Lung (tissue), 12 donors: ENCODE data around the gene RUVBL2. TPM values are rescaled to one million over a fixed set of nuclear protein-coding genes. Genes with fewer than 3 reads are reported as not detected.
"Not testable (repeated sequence)": the region's sequence is repeated elsewhere in the genome, so short reads cannot be mapped to it uniquely, and the experiment has no call there.

ENCODE experiments used
- ATAC-seq: fragments of 200-7000 bp; cut with Tn5 transposase; one replicate; pipeline ENCODE4 v1.9.1; 2020; ENCODE audit warnings: moderate number of reproducible peaks; ENCODE audit not compliant: insufficient read depth, low FRiP score
- DNase-seq, 3 donors: peaks; one replicate each; pipeline ENCODE4 v3.0.0-alpha.2; 2013 to 2017
- H3K27ac ChIP-seq, 2 donors: one replicate each; pipeline ENCODE4 v1.5.1; 2013; ENCODE audit warnings: mild to moderate bottlenecking in 2 of 2, moderate library complexity in 2 of 2, control low read depth in 1 of 2, inconsistent platforms in 1 of 2, low read depth in 1 of 2, low read length in 1 of 2
- H3K27me3 ChIP-seq, 3 donors: one replicate each; pipeline ENCODE4 v1.5.1; 2013; ENCODE audit warnings: low read length in 2 of 3; ENCODE audit not compliant: control insufficient read depth in 3 of 3, insufficient read depth in 3 of 3
- H3K36me3 ChIP-seq, 4 donors: one replicate each; pipeline ENCODE4 v1.5.1; 2013; ENCODE audit warnings: low read length in 4 of 4, mild to moderate bottlenecking in 1 of 4, moderate library complexity in 1 of 4; ENCODE audit not compliant: control insufficient read depth in 4 of 4, insufficient read depth in 4 of 4
- H3K4me1 ChIP-seq, 5 donors: one replicate each; pipeline ENCODE4 v1.5.1; 2013; ENCODE audit warnings: low read length in 5 of 5, mild to moderate bottlenecking in 2 of 5, moderate library complexity in 1 of 5; ENCODE audit not compliant: control insufficient read depth in 5 of 5, insufficient read depth in 5 of 5
- H3K4me3 ChIP-seq: one replicate; pipeline ENCODE4 v1.5.1; 2013; ENCODE audit warnings: mild to moderate bottlenecking, control low read depth, moderate library complexity
- H3K9ac ChIP-seq, 2 donors: one replicate each; pipeline ENCODE4 v1.5.1; 2013; ENCODE audit warnings: low read length in 2 of 2, control low read depth in 1 of 2; ENCODE audit not compliant: insufficient read depth in 1 of 2
- H3K9me3 ChIP-seq, 4 donors: one replicate each; pipeline ENCODE4 v1.5.1; 2013; ENCODE audit warnings: low read length in 3 of 4, mild to moderate bottlenecking in 1 of 4, moderate library complexity in 1 of 4; ENCODE audit not compliant: control insufficient read depth in 4 of 4, insufficient read depth in 3 of 4
- WGBS, 2 donors: extraction: QIAGEN DNeasy Blood & Tissue Kit; methylation state at CpG; one replicate each; pipeline ENCODE4 v1.1.7; 2013; 5-methylcytosine and 5-hydroxymethylcytosine counted together
- polyA plus RNA-seq, 2 donors: library from polyadenylated mRNA; stranded (reverse); fragments of 200-250 nt; gene quantifications; one replicate each; pipeline ENCODE4 v1.2.1, GENCODE V29; 2013
- total RNA-seq, 2 donors: library from RNA; depleted of rRNA in 1 of 2; stranded (reverse); fragments of >200 nt in 1 of 2; gene quantifications; one replicate each; pipeline ENCODE4 v1.2.1, GENCODE V29; 2014 to 2021
- TF ChIP-seq, protein P1 (sequence below): IDR thresholded peaks from 2 replicates; pipeline ENCODE4 v1.5.1; 2012; ENCODE audit warnings: mild to moderate bottlenecking; ENCODE audit errors: control extremely low read depth, extremely low read depth
- donor health status: control.
- donor health status: control.
- donor health status: Bipolar disorder and iron deficiency.
- donor health status: healthy.
- donor health status: DM: yes; HTN: yes; CAD: no.

The RUVBL2 gene
- total and polyA plus RNA-seq, 4 donors = 80.7 to 112 (median 96.8) TPM

DNA sequence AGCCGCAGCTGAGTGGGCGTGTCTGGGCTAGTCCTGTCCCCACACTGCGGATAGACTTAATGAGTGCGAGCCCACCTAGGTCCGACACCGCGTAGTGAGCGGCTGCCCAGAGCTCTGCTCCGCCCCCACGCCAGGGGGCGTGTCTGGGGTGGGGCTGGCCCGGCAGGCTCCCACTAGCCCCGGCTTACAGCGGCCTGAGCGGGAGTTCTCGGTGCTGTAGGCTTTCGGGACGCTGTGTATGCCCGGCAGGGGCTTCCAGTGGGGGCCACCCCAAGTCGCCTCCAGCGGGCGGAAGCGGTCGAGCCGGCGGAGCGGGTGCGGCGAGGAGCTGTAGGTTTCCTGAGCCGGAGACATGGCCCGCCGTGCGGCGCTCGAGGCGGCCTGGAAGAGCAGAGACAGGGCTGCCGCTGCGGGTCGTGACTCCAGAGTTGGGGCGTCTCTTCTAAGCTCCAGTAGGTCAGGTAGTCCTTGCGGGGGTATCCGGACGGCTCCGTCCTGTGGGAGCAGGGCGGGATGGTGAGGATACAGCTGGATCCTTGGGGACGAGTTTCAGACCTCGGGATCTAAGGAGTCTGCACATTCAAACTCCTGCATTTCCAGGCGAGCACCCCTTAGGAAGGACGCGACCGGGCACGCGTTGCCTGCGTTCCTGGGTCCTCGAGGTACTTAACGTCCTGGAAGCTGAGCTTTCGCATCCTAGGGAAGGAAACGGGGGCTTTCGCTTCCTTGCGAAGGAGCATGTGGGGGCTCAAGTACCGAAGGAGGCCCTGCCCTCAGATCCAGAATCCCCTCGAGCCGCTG lies 62.6 kb downstream of the RUVBL2 start:
- 0% methylated on average over 63 of the region's 63 CpGs for WGBS, 2 donors
- no peaks in the 10 kb centered on the region for H3K9me3 ChIP-seq
- ATAC-seq = peak; percentile 81
- no peak overlapping the region for H3K9ac ChIP-seq
- TF ChIP-seq, protein P1, sequence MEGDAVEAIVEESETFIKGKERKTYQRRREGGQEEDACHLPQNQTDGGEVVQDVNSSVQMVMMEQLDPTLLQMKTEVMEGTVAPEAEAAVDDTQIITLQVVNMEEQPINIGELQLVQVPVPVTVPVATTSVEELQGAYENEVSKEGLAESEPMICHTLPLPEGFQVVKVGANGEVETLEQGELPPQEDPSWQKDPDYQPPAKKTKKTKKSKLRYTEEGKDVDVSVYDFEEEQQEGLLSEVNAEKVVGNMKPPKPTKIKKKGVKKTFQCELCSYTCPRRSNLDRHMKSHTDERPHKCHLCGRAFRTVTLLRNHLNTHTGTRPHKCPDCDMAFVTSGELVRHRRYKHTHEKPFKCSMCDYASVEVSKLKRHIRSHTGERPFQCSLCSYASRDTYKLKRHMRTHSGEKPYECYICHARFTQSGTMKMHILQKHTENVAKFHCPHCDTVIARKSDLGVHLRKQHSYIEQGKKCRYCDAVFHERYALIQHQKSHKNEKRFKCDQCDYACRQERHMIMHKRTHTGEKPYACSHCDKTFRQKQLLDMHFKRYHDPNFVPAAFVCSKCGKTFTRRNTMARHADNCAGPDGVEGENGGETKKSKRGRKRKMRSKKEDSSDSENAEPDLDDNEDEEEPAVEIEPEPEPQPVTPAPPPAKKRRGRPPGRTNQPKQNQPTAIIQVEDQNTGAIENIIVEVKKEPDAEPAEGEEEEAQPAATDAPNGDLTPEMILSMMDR = no peak
- peaks cover 0 to 33% (median 22%) of the 10 kb centered on the region in 3 donors for H3K27me3 ChIP-seq
- DNase-seq = peak; percentile 46 to 56 (median 48)
- H3K36me3 ChIP-seq = no peaks in the 10 kb centered on the region
- H3K4me3 ChIP-seq = peak overlapping the region; percentile 22
- no peak overlapping the region for H3K27ac ChIP-seq
- peaks cover 0 to 21% (median 4%) of the 10 kb centered on the region in 5 donors for H3K4me1 ChIP-seq

DNA sequence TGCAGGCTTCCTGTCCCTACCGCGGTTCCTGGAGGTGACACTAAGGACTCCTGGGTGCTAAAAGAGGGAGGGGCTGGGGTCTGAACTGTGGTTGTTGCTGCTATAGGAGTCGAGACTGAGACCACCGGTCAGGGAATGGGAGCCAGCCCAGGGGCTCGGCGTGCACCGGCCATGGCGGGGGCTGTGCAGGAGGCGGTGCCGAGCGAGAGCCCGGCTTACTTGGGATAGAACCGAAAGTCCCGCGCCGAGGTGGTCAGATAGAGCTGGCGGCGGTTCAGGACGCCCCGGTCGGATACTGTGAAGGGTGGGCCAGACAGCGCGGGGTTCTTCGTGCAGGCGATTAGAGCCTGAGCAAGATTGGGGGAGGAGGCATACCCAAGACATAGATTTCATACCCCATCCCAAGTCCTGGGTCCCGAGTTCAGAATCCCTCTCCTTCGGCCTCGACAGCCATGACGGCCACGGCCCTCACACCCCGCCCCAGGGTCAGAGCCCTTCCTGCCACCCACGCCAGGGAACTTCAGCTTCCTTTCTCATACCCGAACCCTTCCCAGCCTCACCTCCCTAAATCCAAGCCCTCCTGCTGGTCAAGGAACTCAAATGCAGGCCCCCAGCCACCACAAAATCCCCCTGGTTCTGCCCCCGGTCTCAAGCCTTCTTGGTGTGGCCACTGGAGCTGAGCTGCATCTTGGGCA lies 63.4 kb downstream of the RUVBL2 start:
- DNase-seq = peak in 1 of 3 donors; percentile 22
- H3K36me3 ChIP-seq, ATAC-seq, H3K9me3 ChIP-seq, H3K9ac ChIP-seq, H3K27ac ChIP-seq, H3K4me3 ChIP-seq: not testable (repeated sequence)
- WGBS, 2 donors = 2 to 3% methylated on average over 25 to 34 of the region's 34 CpGs
- peaks cover 0 to 21% (median 4%) of the 10 kb centered on the region in 5 donors for H3K4me1 ChIP-seq
- H3K27me3 ChIP-seq = peaks cover 0 to 33% (median 22%) of the 10 kb centered on the region in 3 donors

DNA sequence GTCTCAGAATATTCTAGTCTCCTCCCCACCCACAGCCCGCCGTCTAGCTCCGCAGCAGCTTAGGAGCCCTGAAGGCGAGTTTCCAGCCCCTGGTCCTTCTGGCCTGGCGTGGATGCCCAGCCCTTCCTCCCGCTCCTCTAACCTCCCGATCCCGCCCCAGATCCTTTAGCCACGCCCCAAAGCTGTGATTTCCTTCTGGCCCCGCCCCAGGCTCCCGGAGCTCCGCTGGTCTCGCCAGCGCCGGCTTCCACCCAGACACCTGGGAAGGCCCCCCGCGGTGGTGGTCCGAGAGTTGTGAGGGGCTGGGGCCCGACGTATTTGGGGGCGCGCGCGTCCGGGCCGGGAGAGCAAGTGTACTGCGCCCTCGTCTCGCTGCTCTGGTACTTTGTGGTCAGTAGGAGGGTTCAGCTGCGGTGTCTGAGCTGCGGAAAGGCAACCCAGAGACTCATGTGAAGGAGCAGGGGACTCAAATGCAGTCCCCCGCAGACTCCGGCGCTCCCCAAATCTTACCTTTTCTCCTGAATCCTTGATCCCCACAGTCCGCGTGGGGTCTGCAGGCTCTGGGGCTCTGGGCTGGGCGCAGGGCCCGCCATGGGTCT lies 64.0 kb downstream of the RUVBL2 start, which contains the start of gene CGB7:
Gene CGB7 (minus strand): TSS at position 114 of the 599 bp plus-strand sequence. CDS start 2,374 bp downstream, outside the sequence.
- DNase-seq (peak; percentile 53 to 66 (median 58)), ATAC-seq (peak; percentile 70)
- Histone ChIP-seq H3K36me3 (no peaks in the 10 kb centered on the region), H3K27ac (no peak within 1 kb of the TSS), H3K27me3 (peaks cover 0 to 33% (median 22%) of the 10 kb centered on the region in 3 donors), H3K9me3 (no peaks in the 10 kb centered on the region), H3K9ac (no peak within 1 kb of the TSS), H3K4me3 (peak within 1 kb of the TSS; percentile 18), H3K4me1 (peaks cover 0 to 21% (median 4%) of the 10 kb centered on the region in 5 donors)
- WGBS, 2 donors = 2 to 5% methylated on average over 36 to 38 of the region's 38 CpGs
- TF ChIP-seq, protein P1 = no peak
